Mucosa of rectum (tissue), 2 donors: ENCODE measurements around the gene ZFHX3.
A peak's percentile ranks its signal among the peaks of the same experiment; 100 is the strongest.

Experiments used
- H3K27ac ChIP-seq, 2 donors: one replicate each; pipeline ENCODE4 v1.7.0; 2013; ENCODE audit warnings: inconsistent platforms in 2 of 2, low read depth in 2 of 2, low read length in 2 of 2
- H3K27me3 ChIP-seq, 2 donors: one replicate each; pipeline ENCODE4 v1.7.0; 2013; ENCODE audit warnings: low read length in 2 of 2; ENCODE audit not compliant: control insufficient read depth in 2 of 2, insufficient read depth in 2 of 2
- H3K36me3 ChIP-seq, 2 donors: one replicate each; pipeline ENCODE4 v1.7.0; 2013; ENCODE audit warnings: low read length in 2 of 2; ENCODE audit not compliant: control insufficient read depth in 2 of 2, insufficient read depth in 2 of 2
- H3K4me1 ChIP-seq, 2 donors: one replicate each; pipeline ENCODE4 v1.7.0; 2013; ENCODE audit warnings: low read length in 2 of 2, mild to moderate bottlenecking in 1 of 2; ENCODE audit not compliant: control insufficient read depth in 2 of 2, insufficient read depth in 2 of 2
- H3K4me3 ChIP-seq, 2 donors: one replicate each; pipeline ENCODE4 v1.7.0; 2013; ENCODE audit warnings: low read length in 2 of 2
- H3K9ac ChIP-seq, 2 donors: one replicate each; pipeline ENCODE4 v1.7.0; 2013; ENCODE audit warnings: low read length in 2 of 2, low read depth in 1 of 2, mild to moderate bottlenecking in 1 of 2
- H3K9me3 ChIP-seq, 2 donors: one replicate each; pipeline ENCODE4 v1.7.0; 2013; ENCODE audit warnings: low read length in 2 of 2; ENCODE audit not compliant: control insufficient read depth in 2 of 2
- donor health status: healthy.
- donor health status: Normal muscosa, but diverticular disease.

Gene ZFHX3

DNA sequence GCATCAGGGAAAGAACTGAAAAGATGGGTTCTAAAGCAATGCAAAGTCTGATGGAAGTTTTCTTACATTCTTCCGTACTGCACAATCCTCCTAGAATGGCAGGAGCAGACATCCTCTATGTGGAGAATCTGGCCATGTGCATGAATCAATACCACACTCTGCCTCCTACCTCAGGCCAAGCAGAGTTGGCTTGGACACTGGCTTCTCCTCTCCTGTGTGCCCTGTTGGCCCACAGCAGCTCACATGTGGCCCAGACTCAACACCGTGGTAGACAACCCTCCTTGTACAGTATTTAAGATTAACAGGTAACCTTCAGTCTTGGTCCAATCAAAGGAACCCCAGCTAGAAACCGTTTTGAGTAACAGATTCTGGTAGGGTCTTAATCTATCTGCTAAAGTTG, 101.9 kb downstream of the ZFHX3 start:
- H3K9me3 ChIP-seq: no peaks in the 10 kb centered on the region
- H3K4me1 ChIP-seq: no peaks in the 10 kb centered on the region
- H3K27ac ChIP-seq: no peak overlapping the region

GRCh38 chr16:72945611-72946010, 102.3 kb downstream of the ZFHX3 start:
- Histone ChIP-seq H3K9me3 (no peaks in the 10 kb centered on the region), H3K27me3 (no peaks in the 10 kb centered on the region), H3K4me1 (no peaks in the 10 kb centered on the region), H3K27ac (no peak overlapping the region), H3K9ac (no peak overlapping the region), H3K4me3 (no peak overlapping the region), H3K36me3 (peaks cover 9 to 11% of the 10 kb centered on the region in 2 donors)

More for the DNA sequence above, 101.9 kb downstream of the ZFHX3 start:
- Histone ChIP-seq H3K36me3 (peaks cover 10 to 11% of the 10 kb centered on the region in 2 donors), H3K9ac (no peak overlapping the region), H3K27me3 (no peaks in the 10 kb centered on the region), H3K4me3 (no peak overlapping the region)

DNA sequence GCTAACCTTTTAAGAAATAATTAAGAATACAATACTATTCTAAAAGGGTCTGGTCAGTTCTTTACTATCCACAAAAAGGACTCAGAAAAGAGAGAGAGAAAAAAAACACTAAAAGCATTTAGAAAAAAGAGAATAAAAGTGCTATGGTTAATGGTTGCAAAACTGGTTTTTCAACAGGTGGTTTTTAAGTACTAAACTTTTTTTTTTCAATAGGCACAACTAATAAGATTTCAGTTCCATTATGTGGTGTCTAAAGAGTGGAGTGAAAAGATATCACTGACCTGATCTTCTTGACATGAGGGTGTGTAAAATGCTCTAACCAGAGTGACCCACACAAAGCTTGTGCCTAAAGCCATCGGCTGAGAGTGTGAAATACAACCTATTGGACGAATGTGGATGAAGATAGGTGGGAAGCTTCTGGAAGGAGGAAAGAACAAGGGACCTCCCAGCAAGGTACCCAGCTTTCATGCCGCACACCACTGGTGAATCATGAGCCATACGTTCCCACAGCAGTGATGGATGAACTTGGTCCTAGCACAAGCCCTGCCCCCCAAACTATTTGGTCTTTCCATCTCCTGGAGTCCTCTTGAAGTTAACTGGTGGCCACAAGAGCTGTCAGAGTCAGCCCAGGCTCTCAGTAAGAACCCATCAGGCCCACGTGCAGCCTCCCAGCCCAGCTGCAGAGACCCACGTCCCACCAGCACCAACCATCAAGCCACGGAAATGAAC, 103.0 kb downstream of the ZFHX3 start:
- Histone ChIP-seq H3K27ac (no peak overlapping the region), H3K9me3 (no peaks in the 10 kb centered on the region), H3K4me1 (no peaks in the 10 kb centered on the region)

DNA sequence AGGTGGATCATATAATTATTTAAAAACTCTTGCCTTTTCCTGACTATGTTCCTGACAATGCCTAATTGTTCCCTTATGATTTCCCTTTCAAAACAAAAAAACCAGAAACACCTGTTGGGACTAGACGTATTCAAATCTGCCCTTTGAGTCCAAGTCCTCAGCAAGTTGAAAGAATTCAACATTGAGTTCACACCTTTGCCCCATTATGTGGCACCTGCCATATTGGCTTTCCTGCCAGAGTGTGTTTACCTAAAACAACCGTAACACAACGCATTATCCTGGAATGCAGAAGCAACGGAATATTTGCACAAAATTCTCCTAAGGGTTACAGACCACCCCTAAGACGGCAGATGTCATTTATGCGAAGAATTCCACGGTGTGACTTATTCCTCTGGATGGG, 105.9 kb downstream of the ZFHX3 start:
- no peaks in the 10 kb centered on the region for H3K9me3 ChIP-seq
- H3K36me3 ChIP-seq: peaks cover 0 to 2% of the 10 kb centered on the region in 2 donors
- H3K9ac ChIP-seq: no peak overlapping the region
- no peak overlapping the region for H3K27ac ChIP-seq
- H3K27me3 ChIP-seq: no peaks in the 10 kb centered on the region
- H3K4me3 ChIP-seq: no peak overlapping the region
- H3K4me1 ChIP-seq: peaks cover 3 to 8% of the 10 kb centered on the region in 2 donors

More for the DNA sequence above, 103.0 kb downstream of the ZFHX3 start:
- Histone ChIP-seq H3K36me3 (peaks cover 3 to 5% of the 10 kb centered on the region in 2 donors), H3K27me3 (no peaks in the 10 kb centered on the region), H3K9ac (no peak overlapping the region), H3K4me3 (no peak overlapping the region)

DNA sequence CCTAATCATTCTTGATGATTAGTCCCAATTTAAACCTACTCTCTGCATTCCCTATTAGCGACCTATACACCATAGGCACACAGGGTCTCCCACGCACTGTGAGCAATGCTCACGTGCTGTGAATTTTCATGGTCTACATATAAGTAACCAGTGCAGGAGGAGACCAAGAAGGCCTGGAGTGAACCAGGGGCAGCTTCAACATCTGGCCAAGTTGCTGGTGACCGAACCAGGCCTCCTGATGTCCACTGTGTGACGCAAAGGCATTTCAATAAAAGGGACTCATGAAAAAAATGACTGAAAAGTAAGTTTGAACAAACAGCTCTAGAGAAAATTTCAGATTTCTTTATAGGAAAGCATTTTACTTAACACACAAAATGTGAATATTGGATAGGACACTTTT, 107.0 kb downstream of the ZFHX3 start:
- Histone ChIP-seq H3K4me3 (no peak overlapping the region), H3K9ac (no peak overlapping the region), H3K36me3 (peaks cover 0 to 2% of the 10 kb centered on the region in 2 donors), H3K9me3 (no peaks in the 10 kb centered on the region), H3K4me1 (peaks cover 3 to 8% of the 10 kb centered on the region in 2 donors), H3K27ac (no peak overlapping the region), H3K27me3 (no peaks in the 10 kb centered on the region)

DNA sequence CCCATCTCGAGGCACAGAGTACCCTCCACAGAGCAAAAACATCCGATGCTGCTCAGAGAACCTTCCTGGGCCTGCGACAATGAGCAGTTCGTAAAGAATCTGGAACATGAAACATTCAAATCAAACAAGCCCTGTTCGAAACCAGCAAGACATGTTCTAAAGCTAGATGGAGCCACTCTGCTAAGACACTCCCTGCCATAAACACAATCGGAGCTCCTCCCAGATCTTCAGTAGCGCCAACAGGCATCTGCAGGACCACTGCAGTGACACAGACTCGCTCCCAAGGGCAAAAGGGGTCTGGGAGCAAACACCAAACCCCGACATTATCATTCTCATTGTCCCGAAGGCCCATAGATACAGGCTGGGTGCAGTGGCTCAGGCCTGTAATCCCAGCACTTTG, 108.7 kb downstream of the ZFHX3 start:
- peaks cover 0 to 2% of the 10 kb centered on the region in 2 donors for H3K36me3 ChIP-seq
- H3K9ac ChIP-seq: no peak overlapping the region
- no peaks in the 10 kb centered on the region for H3K9me3 ChIP-seq
- peak overlapping the region; percentile 39 to 73 for H3K27ac ChIP-seq
- peaks cover 3 to 8% of the 10 kb centered on the region in 2 donors for H3K4me1 ChIP-seq
- H3K4me3 ChIP-seq: peak overlapping the region in 1 of 2 donors; percentile 24
- H3K27me3 ChIP-seq: no peaks in the 10 kb centered on the region

DNA sequence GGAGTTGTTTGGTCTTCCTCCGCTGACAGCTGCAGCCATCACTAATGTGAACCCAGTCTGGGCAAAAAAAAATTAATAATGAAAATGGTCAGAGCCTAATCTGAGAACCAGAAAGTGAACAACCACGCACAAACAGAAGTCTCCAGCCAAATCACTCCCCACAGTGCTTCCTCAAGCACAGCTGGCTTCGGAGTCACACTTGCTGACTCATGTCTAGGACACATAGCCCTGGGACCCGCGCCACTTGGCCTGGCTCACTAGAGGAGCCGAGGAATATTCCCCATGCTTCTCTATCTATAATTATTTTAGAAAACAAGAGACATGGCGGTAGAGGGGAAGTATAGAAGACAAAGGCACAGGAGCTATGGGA, 109.1 kb downstream of the ZFHX3 start:
- H3K27me3 ChIP-seq: no peaks in the 10 kb centered on the region
- no peak overlapping the region for H3K9ac ChIP-seq
- peaks cover 3 to 8% of the 10 kb centered on the region in 2 donors for H3K4me1 ChIP-seq
- peak overlapping the region in 1 of 2 donors; percentile 24 for H3K4me3 ChIP-seq
- no peaks in the 10 kb centered on the region for H3K36me3 ChIP-seq
- no peaks in the 10 kb centered on the region for H3K9me3 ChIP-seq
- peak overlapping the region; percentile 40 to 73 for H3K27ac ChIP-seq

- Histone ChIP-seq H3K9me3 (no peaks in the 10 kb centered on the region), H3K4me1 (peaks cover 3 to 8% of the 10 kb centered on the region in 2 donors), H3K4me3 (no peak overlapping the region)
Observed at GRCh38 chr16:72937916-72938794, 109.8 kb downstream of the ZFHX3 start.

GRCh38 chr16:72937360-72937759, 110.6 kb downstream of the ZFHX3 start:
- peaks cover 3 to 8% of the 10 kb centered on the region in 2 donors for H3K4me1 ChIP-seq
- no peak overlapping the region for H3K27ac ChIP-seq

More at GRCh38 chr16:72937916-72938794, 109.8 kb downstream of the ZFHX3 start:
- no peak overlapping the region for H3K9ac ChIP-seq
- peak overlapping the region; percentile 26 to 40 for H3K27ac ChIP-seq
- no peaks in the 10 kb centered on the region for H3K36me3 ChIP-seq
- no peaks in the 10 kb centered on the region for H3K27me3 ChIP-seq

DNA sequence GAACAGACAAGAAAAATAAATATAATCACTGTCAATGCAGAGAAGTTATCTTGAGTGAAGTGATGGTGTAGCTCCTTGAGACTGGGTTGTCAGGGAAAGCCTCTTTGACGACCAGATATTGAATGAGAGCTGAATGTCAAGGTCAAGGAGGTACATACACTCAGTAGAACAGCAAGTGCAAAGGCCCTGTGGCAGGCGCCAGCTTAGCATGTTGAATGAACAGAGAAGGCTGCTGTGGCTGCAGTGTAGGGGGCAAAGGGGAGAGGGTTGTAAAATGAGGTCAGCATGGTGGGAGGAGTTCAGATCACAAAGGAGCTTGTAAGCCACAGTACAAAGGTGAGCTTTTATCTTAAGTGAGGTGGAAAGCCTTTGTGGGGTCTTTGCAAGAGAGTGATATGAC, 111.5 kb downstream of the ZFHX3 start:
- no peak overlapping the region for H3K27ac ChIP-seq
- H3K36me3 ChIP-seq: no peaks in the 10 kb centered on the region
- H3K27me3 ChIP-seq: no peaks in the 10 kb centered on the region
- H3K9me3 ChIP-seq: no peaks in the 10 kb centered on the region
- H3K4me1 ChIP-seq: peaks cover 3 to 8% of the 10 kb centered on the region in 2 donors
- H3K9ac ChIP-seq: no peak overlapping the region
- no peak overlapping the region for H3K4me3 ChIP-seq

More at GRCh38 chr16:72937360-72937759, 110.6 kb downstream of the ZFHX3 start:
- no peaks in the 10 kb centered on the region for H3K36me3 ChIP-seq
- no peak overlapping the region for H3K4me3 ChIP-seq
- H3K9me3 ChIP-seq: no peaks in the 10 kb centered on the region
- no peak overlapping the region for H3K9ac ChIP-seq
- H3K27me3 ChIP-seq: no peaks in the 10 kb centered on the region
